Measurements from ENCODE around the gene MBD1.

MBD1 gene

DNA sequence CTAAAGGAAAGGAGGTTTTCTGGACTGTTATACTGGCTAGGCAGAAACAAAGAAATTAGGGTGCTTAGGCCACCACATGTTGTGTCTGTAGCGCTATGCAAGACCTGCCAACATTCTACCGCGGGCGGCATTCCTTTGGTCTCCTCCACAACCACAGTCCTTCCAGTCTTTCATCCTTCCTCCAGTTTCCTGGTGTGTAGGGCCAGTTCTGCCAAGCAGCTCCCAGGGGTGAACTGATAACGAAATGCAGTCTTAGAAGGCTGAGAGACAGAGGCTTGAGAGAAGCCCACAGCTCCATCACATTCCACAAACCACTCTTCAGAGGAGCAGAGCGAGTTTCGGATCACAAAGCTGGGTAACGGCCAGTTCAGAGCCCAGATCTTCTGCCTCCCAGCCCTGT, 25.6 kb upstream of the MBD1 start:
- H3K4me3 ChIP-seq (ENCODE audit: low read depth, low read length) = no peak overlapping the region
- no peak for DNase-seq (ENCODE audit: low read depth)
- TF ChIP-seq, protein P1, sequence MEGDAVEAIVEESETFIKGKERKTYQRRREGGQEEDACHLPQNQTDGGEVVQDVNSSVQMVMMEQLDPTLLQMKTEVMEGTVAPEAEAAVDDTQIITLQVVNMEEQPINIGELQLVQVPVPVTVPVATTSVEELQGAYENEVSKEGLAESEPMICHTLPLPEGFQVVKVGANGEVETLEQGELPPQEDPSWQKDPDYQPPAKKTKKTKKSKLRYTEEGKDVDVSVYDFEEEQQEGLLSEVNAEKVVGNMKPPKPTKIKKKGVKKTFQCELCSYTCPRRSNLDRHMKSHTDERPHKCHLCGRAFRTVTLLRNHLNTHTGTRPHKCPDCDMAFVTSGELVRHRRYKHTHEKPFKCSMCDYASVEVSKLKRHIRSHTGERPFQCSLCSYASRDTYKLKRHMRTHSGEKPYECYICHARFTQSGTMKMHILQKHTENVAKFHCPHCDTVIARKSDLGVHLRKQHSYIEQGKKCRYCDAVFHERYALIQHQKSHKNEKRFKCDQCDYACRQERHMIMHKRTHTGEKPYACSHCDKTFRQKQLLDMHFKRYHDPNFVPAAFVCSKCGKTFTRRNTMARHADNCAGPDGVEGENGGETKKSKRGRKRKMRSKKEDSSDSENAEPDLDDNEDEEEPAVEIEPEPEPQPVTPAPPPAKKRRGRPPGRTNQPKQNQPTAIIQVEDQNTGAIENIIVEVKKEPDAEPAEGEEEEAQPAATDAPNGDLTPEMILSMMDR (IDR thresholded peaks at IDR 0.05; ENCODE audit: control insufficient read depth, extremely low read depth, insufficient read depth) = no peak

DNA sequence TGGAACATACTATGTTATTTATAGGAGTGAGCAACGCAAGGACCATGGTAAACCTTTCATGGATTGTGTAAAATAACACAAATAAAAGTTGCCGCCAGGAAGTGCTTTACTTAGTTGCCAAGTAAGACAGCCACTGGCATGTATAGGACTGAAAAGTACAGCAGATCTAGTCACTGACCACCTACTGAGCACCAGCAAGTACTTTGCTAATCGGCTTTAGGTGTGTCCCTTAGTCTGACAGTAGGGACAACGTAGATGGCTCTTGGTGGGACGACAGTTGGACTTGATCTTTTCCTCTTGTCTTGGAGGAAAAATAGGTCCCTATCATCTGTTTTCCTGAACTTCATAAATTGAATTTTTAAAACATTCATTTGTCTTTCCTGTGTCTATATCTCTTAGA, 19.8 kb upstream of the MBD1 start:
- DNase-seq (ENCODE audit: low read depth) = no peak
- no peak overlapping the region for H3K4me3 ChIP-seq (ENCODE audit: low read depth, low read length)
- TF ChIP-seq, protein P1 (IDR thresholded peaks at IDR 0.05; ENCODE audit: control insufficient read depth, extremely low read depth, insufficient read depth) = no peak

DNA sequence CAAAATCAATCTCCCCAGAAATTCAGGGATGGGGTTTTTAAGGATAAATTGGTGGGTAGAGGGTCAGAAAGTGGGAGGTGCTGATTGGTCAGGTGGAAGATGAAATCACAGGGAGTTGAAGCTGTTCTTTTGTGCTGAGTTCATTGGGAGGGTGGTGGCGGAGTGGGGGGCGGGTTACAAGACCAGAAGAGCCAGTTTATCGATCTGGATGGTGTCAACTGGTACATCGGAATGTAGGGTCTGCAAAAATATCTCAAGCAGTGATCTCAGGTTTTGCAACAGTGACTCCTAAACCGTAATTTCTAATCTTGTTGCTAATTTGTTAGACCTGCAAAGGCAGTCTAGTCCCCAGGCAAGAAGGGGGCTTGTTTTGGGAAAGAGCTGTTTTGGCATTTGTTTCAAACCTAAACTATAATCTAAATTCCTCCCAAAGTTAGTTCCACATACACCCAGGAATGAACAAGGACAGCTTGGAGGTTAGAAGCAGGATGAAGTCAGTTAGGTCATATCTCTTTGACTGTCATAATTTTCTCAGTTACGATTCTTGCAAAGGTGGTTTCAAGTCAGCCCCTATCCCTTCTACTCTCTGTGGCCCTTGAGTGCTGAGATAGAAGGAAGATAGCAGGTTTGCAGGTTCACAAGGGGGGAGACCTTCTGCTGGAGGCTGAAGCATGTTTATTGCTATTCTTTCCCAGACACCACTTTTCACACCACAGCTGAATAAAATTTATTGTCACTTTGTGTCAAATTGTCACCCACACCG, 18.5 kb upstream of the MBD1 start:
- no peak for DNase-seq (ENCODE audit: low read depth)
- H3K4me3 ChIP-seq (ENCODE audit: low read depth, low read length) = no peak overlapping the region
- TF ChIP-seq, protein P1 (IDR thresholded peaks at IDR 0.05; ENCODE audit: control insufficient read depth, extremely low read depth, insufficient read depth) = no peak

DNA sequence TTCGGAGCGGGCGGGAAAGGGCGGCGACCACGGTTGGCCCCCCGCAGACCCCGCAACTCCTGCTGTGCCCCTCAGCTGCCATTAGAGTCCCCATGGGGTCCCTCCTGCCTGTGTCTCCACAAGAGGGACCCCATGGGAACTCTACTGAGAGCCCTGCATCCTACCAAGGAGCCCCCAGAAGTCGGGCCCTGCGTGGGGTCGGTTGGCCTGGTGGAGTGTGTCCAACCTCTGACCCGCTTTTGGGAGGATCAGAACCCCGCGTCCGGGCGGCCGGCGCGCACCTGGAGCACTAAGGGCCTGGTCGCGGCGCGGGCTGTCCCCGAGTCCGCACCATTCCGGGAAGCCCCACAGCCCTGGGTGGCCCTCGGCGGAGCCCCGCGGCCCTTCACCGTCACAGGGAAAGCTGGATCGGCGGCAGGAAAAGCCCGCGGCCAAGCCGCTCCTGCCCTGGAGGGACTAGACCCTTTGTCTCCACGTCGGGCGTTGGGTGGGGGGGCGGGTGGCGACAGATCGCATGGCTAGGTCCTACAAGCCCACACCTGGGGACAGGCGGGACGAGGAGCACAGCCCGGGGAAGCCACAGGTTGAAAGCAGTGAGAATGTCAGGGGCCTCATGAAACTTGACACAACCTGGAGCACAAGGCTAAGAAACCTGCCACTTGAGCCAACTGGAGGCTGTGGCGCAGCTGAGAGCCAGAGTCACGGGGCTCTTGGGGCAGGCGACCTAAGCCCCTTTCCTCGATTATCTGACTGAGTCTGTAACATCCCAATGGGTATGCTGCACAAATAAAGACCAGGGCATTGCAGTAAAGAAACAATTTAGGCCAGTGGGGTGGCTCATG, 17.3 kb upstream of the MBD1 start:
- H3K4me3 ChIP-seq (ENCODE audit: low read depth, low read length) = no peak overlapping the region
- TF ChIP-seq, protein P1 (IDR thresholded peaks at IDR 0.05; ENCODE audit: control insufficient read depth, extremely low read depth, insufficient read depth) = no peak
- DNase-seq (ENCODE audit: low read depth) = no peak

DNA sequence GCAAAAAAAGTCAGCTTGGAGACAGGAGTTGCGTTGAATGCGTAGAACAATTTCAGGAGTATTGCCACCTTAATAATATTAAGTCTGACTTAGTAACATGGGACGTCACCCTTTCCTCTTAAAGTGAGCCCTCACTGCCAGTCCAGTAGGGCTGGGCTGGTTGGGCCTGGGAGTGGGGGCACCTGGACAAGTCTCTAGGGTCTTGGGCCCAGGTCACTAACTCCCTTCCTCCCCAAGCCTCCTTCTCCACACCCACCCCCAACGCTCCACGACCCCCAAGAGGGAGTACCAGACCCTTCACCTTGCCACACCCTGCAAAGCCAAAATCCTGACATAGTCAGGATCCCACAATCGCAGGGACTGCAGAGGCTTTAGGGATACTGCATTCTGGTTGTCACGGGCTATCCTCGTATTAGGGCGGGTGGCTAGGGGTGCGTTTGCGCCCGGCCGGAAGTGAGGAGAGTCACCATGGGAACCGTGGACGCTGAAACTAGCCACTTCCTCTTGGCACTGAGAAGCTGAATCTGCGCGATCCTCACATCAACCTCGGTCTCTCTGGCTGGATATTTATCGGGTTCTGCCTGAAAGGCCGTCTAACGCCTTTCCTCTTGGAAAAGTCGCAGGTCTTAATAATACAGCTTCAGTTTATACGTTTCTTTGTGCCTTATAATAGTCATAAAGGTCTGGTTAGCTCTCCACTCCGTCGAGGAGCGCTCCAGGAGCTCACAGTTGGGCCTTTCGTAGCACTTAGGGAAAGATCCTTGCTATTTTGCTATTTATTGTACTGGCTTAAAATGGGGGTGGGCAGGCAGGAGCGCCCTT, 16.5 kb upstream of the MBD1 start:
- TF ChIP-seq, protein P1 (IDR thresholded peaks at IDR 0.05; ENCODE audit: control insufficient read depth, extremely low read depth, insufficient read depth) = no peak
- no peak overlapping the region for H3K4me3 ChIP-seq (ENCODE audit: low read depth, low read length)
- no peak for DNase-seq (ENCODE audit: low read depth)

DNA sequence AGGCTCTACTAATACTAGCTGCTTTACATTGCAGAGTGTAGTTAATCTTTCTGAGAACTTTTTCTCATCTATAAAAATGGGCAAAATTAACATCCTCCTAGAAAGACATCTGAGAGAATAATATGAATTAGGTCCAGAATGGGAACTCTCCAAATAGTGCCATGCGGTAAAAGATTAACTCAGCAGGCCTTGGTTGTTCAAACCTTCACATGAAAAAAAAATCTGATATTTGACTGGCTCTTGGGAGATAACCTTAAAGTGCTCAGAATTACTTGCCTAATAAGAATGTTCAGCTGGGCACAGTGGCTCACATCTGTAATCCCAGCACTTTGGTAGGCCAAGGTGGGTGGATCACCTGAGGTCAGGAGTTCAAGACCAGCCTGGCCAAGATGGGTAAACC, 11.7 kb upstream of the MBD1 start:
- no peak overlapping the region for H3K4me3 ChIP-seq (ENCODE audit: low read depth, low read length)
- DNase-seq (ENCODE audit: low read depth) = no peak
- TF ChIP-seq, protein P1 (IDR thresholded peaks at IDR 0.05; ENCODE audit: control insufficient read depth, extremely low read depth, insufficient read depth) = no peak
